GM19240 (cell line): ENCODE data around the gene LIPE.
A peak's percentile ranks its signal among the peaks of the same experiment; 100 is the strongest.

Experiments used
- DNase-seq: peaks from one replicate; pipeline ENCODE4 v3.0.0; 2011; ENCODE audit warnings: low spot score; ENCODE audit not compliant: insufficient read length

Gene LIPE

DNA sequence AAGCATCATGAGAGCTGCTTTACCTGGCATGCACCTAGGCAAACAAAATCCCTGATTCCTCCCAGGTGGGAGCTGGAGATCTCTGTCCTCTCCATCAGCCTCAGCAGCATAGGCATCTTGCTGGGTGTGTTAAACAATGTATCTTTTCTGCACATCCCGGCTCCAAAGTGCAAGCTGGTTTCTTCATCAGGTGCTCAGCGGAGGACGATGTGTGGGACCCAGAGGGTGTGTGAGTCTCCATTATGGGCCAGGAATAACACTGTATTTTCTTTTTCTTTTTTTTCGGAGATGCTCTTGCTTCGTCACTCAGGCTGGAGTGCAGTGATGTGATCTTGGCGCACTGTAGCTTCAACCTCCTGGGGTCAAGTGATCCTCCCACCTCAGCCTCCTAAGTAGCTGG, 47.0 kb downstream of the LIPE start:
- DNase-seq, result no peak

DNA sequence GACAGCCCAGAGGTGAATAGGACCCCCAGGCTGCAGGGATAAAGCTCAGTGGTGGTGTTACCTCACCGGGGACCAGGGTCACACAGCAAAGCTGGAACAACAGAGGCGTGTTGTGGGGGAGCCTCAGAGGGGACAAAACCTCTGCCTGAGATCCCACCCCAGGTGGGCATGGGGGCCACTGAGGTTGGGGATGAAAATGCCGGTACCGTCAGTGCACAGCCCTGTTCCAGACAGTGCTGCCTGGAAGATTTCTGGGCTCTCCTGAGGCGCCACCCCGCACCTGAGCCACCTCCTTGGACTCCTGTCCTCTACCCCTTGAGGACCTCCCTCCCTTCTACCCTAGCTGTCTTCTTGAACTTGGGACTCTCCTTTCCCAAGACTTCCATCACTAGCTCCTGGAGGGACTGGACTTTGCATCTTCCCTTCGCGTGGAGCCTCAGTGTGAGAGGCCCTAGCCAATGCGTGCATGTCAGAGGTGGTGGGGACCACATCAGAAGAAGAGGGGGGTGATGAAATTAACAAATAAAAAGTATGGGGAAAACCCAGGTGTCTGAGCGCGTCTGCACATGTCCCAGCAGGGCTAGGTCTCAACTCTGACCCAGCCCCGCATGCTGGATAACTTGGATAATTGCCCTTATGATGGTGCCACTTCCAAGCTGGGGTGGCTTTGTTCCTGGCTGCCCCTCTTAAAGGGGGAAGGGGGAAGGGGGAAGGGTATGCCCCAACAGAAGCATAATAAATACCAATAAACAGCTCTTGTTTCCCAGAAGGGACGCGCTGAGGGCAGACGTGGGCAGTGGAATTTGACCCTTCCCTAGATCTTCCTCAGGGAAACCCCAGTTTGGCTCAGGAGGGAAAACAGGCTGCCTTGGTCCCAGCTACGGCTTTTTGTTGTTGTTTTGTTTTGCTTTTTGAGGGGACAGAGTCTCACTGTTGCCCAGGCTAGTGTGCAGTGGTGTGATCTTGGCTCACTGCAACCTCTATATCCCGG, 48.7 kb downstream of the LIPE start:
- no peak for DNase-seq

DNA sequence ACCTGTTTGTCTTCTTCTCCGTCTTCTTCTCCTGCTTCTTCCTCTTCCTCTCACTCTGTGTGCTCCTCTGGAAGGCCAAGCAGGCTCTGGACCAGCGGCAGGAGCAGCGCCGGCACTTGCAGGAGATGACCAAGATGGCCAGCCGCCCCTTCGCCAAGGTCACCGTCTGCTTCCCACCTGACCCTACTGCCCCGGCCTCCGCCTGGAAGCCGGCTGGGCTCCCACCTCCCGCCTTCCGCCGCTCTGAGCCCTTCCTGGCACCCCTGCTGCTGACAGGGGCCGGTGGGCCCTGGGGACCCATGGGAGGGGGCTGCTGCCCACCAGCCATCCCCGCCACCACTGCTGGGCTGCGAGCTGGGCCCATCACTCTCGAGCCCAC, 51.0 kb downstream of the LIPE start:
- DNase-seq, result no peak

DNA sequence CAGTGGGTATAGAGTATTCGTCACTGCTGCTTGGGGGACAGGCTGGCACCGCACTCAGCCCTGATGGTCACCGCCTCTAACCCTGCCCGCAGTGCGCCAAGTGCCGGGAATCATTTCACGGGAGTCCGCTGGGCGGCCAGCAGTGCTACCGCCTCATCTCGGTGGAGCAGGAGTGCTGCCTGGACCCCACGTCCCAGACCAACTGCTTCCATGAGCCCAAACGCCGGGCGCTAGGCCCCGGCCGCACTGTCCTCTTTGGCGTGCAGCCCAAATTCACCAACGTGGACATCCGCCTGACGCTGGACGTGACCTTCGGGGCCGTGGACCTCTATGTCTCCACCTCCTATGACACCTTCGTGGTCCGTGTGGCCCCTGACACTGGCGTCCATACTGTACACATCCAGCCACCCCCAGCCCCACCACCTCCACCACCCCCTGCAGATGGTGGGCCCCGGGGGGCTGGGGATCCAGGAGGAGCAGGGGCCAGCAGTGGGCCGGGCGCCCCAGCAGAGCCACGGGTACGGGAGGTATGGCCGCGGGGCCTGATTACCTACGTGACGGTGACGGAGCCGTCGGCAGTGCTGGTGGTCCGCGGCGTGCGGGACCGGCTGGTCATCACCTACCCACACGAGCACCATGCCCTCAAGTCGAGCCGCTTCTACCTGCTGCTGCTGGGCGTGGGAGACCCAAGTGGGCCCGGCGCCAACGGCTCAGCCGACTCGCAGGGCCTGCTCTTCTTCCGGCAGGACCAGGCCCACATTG, 51.6 kb downstream of the LIPE start:
- no peak for DNase-seq

DNA sequence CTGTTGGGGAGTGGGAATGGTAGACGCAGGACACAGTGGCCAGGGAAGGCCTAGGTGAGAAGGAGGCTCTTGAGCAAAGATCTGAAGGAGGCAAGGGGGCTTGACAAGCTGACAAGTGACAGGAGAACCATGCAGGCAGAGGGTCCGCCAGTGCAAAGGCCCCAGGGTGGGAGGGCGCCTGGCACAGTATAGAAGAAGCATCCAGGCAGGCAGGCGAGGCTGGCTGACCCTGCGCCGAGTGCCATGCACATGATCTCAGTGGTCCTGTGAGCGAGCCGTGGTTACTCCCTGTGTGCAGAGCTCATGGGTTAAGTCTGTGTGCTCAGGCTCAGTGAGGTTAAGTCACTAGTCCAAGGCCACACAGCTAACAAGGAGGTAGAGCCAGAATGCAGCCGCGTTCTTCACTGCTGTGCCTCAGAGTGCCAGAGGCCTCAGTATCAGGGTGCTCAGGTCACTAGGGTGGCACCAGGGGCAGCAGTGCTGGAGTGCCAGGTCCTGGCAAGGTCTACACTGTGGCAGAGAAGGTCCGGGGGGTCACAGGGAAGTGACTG, 52.3 kb downstream of the LIPE start:
- DNase-seq, result no peak

DNA sequence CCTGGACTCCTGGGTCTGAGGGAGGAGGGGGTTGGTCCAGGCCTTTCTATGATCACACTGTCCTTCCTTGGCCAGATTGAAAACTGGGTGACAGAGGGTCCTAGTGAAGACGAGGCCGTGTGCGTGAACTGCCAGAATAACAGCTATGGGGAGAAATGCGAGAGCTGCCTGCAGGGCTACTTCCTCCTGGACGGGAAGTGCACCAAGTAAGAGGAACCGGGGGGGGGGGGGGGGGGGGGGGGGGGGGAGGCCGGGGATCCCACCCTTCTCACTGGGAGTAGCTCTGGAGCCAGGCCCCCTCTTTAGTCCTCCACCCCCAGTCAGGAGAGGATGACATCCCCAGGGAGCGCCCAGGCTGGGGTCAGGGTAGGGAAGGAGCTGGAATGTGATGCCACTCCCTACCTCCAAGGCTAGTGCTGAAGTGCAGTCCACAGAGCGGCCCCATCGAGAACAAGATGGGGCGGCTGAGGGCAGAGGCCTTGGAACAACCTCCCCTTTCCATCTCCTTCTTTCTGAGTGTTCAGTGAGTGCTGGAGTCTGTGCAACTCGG, 56.5 kb downstream of the LIPE start:
- no peak for DNase-seq

DNA sequence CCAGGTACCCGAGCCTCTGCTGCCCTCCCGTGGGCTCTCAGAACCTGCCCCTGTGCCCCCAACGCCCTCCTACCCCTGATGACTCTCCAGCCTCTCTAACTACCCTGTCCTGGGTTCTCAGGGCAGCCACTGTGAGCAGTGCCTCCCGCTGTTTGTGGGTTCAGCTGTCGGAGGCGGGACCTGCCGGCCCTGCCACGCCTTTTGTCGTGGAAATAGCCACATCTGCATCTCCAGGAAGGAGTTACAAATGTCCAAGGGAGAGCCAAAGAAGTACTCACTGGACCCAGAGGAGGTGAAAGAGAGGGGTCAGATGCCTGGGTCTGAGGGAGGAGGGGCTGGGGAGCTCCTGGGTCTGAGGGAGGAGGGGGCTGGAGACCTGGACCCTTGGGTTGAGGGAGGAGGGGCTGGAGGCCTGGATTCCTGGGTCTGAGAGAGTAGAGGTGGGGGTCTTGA, 57.1 kb downstream of the LIPE start:
- DNase-seq, result no peak

DNA sequence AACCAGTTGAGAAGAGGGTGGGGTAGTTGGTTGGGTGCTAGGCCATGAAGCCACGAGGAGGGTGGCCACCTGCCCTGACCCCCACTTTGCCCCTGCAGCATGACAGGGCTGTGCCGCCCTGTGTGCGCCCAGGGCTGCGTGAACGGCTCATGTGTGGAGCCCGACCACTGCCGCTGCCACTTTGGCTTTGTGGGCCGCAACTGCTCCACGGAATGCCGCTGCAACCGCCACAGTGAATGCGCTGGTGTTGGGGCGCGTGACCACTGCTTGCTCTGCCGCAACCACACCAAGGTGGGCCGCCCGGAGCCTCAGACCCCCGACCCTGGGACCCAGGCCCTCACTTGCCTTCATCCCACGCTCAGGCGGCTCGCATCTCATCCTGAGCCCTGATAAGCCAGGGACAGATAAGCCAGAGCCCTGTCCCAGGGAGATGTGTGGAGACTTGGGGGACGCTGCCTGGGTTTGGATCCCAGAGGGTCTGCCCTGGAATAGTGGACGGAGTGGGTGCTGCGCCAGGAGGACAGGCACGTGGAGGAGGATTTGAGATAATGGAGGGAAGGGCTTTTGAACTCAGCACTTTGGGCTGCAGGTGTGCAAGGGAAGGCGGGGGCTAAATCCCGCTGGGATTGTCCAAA, 57.6 kb downstream of the LIPE start:
- no peak for DNase-seq

DNA sequence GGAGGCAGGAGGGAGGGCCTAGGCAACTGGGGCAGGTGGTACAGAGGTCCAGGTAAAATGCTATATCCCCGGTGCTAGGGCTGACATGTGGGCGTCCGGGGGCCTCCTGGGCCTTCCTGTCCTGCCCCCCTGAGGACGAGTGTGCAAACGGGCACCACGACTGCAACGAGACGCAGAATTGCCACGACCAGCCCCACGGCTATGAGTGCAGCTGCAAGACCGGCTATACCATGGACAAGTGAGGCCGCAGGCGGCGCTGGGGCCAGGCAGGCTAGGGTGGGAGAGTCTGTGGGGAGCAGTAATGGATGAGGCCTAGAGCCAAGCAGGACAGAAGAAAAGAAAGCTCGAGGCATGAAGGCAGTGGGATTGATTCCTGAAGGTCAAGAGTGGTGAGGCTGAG, 58.4 kb downstream of the LIPE start:
- DNase-seq, result no peak

DNA sequence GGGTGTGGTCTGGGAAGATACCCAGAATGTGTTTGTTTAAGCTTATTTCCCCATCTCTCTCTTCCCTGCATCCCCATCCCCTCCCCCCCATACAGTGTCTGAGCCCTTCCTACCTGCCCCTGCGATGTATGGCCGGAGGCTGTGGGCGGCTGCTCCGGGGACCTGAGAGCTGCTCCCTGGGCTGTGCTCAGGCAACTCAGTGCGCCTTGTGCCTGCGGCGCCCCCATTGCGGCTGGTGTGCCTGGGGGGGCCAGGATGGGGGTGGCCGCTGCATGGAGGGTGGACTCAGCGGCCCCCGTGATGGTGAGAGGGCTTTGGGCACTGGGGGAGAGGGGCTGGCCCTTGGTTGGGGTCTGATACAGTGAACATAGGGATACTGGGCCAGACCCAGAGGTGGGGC, 58.8 kb downstream of the LIPE start:
- no peak for DNase-seq

DNA sequence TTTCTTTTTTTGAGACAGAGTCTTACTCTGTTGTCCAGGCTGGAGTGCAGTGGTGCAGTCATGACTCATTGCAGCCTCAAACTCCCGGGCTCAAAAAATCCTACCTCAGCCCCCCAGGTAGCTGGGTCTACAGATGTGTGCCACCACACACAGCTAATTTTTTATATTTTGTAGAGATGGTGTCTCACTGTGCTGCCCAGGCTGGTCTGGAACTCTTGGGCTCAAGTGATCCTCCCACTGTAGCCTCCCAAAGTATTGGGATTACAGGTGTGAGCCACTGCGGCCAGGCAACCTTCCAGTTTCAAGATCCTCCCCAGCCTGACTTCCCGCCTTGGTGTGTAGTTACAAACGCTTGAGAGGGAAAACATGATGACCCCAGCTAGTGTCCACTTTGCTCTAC, 59.3 kb downstream of the LIPE start:
- DNase-seq, result no peak

DNA sequence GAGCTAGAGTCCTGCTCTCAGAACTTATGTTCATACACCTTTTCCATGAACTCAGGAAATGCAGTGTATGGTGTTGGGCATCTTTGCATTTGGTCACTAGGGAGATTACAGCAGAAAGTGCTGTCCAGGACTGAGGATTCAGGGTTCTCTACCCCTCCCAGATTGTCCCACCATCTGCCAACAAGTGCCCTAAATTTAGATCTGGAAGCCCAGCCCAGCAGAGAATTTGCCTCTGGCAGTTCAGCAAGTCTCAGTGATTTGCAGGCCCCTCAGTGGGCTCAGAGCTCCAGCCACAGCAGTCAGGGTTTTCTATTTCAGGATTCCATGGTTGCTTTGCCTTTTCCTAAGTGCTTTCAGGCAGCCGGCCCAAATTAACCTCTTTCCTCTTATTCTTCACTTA, 60.5 kb downstream of the LIPE start:
- DNase-seq, result no peak

DNA sequence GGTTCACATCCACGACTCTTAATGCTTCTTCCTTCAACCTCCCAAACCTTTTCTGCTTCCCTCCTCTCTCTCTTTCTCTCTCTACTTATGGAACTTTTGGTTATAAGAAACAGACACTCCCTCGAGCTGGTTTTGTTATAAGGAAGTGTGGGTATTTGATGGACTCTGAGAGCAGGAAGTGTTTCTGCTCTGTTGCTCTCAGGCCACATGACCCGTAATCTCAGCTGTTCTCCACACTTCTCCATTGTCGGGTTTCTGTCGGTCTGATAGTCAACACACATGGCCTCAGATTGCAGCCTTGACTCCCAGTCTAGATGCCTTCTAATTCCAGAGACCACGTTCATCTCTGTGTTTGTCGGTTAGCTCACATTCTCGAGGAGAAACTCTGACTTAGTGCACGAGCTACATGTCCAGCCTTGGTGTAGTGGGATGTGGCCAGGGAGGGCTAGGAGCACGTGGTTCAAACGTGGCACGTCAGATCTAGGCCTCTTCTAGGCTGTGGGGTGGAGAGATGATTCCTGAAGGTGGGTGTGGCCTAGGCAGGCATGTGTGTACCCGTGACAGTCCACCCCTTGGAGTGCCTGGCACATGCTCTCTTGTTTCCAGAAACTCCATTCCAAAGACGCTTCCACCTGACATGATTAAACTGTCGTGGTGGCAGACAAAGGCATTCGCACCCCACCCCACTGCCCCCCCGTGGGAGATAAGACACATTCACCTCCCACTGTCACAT, 63.4 kb downstream of the LIPE start:
- DNase-seq, result peak; percentile 42

DNA sequence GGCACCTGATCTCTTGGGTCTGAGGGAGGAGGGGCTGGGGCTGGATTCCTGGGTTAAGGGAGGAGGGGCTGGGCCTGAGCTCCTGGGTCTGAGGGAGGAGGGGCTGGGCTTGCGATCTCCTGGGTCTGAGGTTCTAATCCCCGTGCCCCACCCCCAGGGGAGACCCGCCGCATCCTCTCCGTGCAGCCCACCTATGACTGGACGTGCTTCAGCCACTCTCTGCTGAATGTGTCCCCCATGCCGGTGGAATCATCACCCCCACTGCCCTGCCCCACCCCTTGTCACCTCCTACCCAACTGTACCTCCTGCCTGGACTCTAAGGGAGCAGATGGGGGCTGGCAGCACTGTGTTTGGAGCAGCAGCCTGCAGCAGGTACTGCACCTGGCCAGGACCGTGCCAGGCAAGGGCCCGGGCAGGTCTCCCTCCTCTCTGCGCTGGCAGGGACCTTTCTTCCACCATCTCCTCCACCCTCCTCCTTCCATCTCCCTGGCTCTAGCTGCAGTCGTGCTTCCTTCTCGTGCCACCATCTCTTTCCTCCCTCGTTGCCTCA, 64.2 kb downstream of the LIPE start:
- DNase-seq, result no peak

DNA sequence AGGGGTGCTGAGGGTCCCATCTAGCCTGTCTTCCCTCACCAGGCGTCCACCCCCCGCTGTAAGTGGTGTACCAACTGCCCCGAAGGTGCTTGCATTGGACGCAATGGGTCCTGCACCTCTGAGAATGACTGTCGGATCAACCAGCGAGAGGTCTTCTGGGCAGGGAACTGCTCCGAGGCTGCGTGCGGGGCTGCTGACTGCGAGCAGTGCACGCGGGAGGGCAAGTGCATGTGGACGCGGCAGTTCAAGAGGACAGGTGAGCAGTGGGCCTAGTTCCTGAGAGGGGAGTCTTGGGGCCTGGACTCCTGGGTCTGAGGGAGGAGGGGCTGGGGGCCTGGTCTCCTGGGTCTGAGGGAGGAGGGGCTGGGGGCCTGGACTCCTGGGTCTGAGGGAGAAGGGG, 64.8 kb downstream of the LIPE start:
- DNase-seq, result no peak

DNA sequence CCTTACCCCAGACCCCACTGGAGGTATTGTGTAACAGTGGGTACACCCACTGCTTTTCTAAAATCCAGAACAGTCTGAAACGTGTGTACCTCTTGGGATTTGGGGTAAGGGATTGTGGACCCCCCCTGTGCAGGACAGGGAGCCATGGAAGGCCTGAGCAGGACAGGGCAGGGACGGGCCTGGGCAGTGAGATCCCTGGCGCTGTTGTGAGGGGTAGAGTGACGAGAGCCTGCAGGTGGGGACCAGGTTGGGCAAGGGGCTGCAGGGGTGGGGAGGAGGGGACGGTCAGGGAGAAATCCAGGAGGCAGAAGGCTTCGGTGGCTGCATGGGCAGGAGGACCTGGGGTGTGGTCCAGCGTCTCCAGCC, 65.7 kb downstream of the LIPE start:
- no peak for DNase-seq

DNA sequence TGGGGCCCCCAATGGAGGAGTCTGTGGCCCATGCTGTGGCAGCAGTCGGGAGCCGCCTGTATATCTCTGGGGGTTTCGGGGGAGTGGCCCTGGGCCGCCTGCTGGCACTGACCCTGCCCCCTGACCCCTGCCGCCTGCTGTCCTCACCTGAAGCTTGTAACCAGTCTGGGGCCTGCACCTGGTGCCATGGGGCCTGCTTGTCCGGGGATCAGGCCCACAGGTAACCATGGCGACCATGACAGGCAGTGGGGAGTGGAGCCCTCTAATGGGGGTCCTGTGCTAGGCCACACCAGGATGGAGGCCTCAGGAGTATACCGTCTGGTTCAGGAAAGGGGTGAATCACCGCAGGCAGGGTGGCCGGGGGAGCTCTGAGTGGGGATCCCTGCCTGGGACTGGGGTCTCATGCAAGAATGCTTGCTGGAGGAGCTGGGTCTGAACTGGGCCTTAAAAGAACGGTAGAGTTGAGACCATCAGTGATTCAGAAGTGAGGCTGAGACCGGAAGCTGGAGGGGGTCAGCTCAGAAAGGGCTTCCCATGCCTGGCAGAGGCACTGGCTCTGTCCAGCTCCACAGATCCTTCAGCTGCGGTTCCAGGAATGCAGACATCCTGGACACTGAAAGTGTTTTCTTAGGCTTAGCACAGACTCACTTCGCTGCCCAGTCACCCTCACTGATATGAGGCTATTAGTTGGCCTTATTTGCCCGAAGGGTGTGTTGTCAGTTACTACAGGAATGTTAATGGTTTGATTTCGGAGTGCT, 66.2 kb downstream of the LIPE start:
- DNase-seq, result no peak

DNA sequence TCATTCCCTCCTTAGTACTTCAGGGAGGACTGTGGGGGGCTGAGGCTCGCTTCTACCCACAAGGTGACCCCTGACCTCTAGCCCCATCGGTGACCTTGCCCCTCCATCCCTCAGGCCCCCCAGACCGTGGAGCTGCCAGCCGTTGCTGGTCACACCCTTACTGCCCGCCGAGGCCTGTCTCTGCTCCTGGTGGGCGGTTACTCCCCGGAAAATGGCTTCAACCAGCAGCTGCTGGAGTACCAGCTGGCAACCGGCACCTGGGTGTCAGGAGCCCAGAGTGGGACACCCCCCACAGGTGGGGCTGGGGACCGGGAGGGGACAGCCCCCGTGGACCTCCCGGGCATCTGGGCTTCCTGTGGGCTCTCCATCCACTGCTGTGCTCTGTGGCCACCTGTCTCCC, 69.9 kb downstream of the LIPE start:
- DNase-seq, result no peak

DNA sequence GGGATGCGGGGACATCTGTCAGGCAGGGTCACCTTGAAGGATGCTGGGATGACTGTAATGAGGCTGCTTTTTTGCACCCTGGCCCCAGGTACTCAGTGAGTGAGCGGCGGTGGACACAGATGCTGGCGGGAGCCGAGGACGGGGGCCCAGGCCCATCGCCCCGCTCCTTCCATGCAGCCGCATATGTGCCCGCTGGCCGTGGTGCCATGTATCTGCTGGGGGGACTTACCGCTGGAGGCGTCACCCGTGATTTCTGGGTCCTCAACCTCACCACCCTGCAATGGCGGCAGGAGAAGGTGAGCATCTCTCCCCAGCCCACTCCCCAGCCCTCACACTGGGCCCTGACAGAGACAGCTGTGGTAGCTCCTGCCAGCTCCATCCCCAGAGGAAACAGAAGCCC, 70.5 kb downstream of the LIPE start:
- no peak for DNase-seq

DNA sequence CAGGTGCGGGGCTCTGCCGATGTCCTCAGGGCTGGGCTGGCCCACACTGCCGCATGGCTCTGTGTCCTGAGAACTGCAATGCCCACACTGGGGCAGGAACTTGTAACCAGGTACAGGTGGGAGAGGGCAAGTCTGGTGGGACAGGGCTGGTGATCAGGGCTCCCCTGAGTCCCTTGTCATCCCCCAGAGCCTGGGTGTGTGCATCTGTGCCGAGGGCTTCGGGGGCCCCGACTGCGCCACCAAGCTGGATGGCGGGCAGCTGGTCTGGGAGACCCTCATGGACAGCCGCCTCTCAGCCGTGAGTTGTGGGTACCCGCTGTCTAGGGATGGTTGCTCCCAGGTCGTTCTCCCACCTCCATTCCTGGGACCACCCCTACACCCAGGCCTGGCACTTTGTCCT, 71.3 kb downstream of the LIPE start:
- DNase-seq, result no peak
